Peyer's patch (tissue), 4 donors: ENCODE results near the gene ANKRD13C. TPM values are rescaled to one million over a fixed set of nuclear protein-coding genes. Genes with fewer than 3 reads are reported as not detected.
"Not testable (repeated sequence)": the region's sequence is repeated elsewhere in the genome, so short reads cannot be mapped to it uniquely, and the experiment has no call there.

Source experiments
- DNase-seq, 3 donors: peaks; one replicate each; pipeline ENCODE4 v3.0.0-alpha.2; 2017 to 2019
- H3K27ac ChIP-seq, 4 donors: fragments of 200-600 bp; sonication (generic); one replicate each; pipeline ENCODE4 v1.5.1; 2016 to 2019
- H3K27me3 ChIP-seq, 2 donors: fragments of 200-600 bp; sonication (generic); one replicate each; pipeline ENCODE4 v1.5.1; 2019
- H3K36me3 ChIP-seq, 3 donors: fragments of 200-600 bp; sonication (generic); one replicate each; pipeline ENCODE4 v1.5.1; 2016 to 2019
- H3K4me1 ChIP-seq, 4 donors: fragments of 200-600 bp; sonication (generic); one replicate each; pipeline ENCODE4 v1.5.1; 2016 to 2019
- H3K4me3 ChIP-seq, 4 donors: fragments of 200-600 bp; sonication (generic); 1 replicate in 3 of 4; 2 replicates in 1 of 4; pipeline ENCODE4 v1.5.1; 2016 to 2019; ENCODE audit warnings: mild to moderate bottlenecking in 1 of 4
- H3K9me3 ChIP-seq, 4 donors: fragments of 200-600 bp; sonication (generic); one replicate each; pipeline ENCODE4 v1.5.1; 2016 to 2019; ENCODE audit warnings: mild to moderate bottlenecking in 1 of 4
- POLR2A ChIP-seq, 2 donors: fragments of 450-650 bp; IDR thresholded peaks; one replicate each; pipeline ENCODE4 v1.5.1; 2017; ENCODE audit warnings: antibody characterized with exemption in 2 of 2, mild to moderate bottlenecking in 2 of 2, moderate library complexity in 2 of 2
- total RNA-seq, 4 donors: library from RNA; depleted of rRNA; stranded (reverse); fragments of >200 nt; gene quantifications; one replicate each; pipeline ENCODE4 v1.1.0, GENCODE V29; 2016
- TF ChIP-seq, protein P1 (sequence below), 6 experiments: fragments of 450-650 bp in 4 of 6; fragments of 200-600 bp in 2 of 6; sonication (generic) in 1 of 6; IDR thresholded peaks; one replicate each; pipeline ENCODE4 v1.5.1; 2017 to 2019; ENCODE audit warnings: antibody characterized with exemption in 6 of 6, mild to moderate bottlenecking in 3 of 6, moderate library complexity in 1 of 6

Gene ANKRD13C
- total RNA-seq, 4 donors from 2014 or later, result 21.2 to 52.0 (median 23.9) TPM

DNA sequence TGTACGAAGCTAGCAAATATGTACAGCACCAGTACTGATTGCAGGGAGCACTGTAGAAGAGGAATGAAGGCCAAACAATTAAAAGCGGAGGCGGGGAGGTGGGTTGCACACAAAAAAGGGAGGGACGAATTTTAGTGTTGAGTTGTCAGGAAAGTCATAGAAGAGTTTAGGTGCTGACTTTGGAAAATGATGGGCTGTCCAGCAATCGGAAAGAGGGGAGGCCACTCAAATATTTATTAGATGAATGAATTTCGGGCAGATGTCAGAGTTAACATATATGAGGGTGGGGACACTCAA is 537 bp upstream of the ANKRD13C start:
- Histone ChIP-seq H3K4me3 (peak overlapping the region; percentile 79 to 95 (median 90)), H3K4me1 (peaks cover 0 to 12% (median 0%) of the 10 kb centered on the region in 4 donors), H3K9me3 (no peaks in the 10 kb centered on the region), H3K27me3 (no peaks in the 10 kb centered on the region), H3K27ac (peak overlapping the region; percentile 88 to 92 (median 90)), H3K36me3 (no peaks in the 10 kb centered on the region)
- DNase-seq, result no peak
- TF ChIP-seq, protein P1, sequence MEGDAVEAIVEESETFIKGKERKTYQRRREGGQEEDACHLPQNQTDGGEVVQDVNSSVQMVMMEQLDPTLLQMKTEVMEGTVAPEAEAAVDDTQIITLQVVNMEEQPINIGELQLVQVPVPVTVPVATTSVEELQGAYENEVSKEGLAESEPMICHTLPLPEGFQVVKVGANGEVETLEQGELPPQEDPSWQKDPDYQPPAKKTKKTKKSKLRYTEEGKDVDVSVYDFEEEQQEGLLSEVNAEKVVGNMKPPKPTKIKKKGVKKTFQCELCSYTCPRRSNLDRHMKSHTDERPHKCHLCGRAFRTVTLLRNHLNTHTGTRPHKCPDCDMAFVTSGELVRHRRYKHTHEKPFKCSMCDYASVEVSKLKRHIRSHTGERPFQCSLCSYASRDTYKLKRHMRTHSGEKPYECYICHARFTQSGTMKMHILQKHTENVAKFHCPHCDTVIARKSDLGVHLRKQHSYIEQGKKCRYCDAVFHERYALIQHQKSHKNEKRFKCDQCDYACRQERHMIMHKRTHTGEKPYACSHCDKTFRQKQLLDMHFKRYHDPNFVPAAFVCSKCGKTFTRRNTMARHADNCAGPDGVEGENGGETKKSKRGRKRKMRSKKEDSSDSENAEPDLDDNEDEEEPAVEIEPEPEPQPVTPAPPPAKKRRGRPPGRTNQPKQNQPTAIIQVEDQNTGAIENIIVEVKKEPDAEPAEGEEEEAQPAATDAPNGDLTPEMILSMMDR (IDR thresholded peaks at IDR 0.05), result no peak

DNA sequence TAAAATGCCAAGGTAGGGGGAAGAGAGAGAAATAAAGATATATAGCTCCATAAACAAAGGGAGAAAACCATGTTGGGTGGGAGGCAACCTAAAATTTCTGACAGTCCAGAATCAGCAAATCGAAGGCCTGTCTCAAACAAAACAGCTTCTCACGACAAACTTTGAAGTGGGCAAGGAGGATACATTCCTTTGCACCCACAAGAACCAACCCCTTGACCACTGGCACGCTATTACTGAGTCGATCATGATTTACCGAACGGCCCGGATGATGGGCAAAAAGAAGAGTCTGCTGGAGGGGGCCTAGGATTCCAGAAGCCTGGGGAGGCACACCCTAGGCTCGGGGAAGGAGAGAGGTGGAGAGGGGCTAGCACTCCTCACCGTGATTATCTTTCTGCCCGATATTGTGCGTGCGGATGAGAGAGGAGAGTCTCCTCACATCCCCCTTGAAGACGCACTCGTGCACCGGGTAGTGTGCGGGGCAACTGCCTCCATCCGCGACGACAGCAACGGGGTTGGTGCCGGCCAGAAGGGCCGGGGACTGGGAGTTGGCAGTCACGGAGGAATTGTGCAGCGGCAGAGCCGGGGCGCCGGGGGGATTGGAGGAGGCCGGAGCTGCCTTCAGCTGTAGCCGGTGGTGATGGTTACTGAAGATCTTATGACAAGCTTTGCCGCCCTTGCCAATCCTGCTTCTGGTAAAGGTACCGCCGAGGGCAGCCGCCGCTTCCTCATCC is 756 bp downstream of the ANKRD13C start:
- H3K27me3 ChIP-seq, result no peaks in the 10 kb centered on the region
- peak overlapping the region; percentile 88 to 92 (median 90) for H3K27ac ChIP-seq
- H3K4me3 ChIP-seq, result peak overlapping the region; percentile 79 to 95 (median 90)
- TF ChIP-seq, protein P1 (IDR thresholded peaks at IDR 0.05), result no peak
- no peak for TF ChIP-seq POLR2A (IDR thresholded peaks at IDR 0.05)
- H3K36me3 ChIP-seq, result no peaks in the 10 kb centered on the region
- no peak for DNase-seq
- peaks cover 0 to 12% (median 0%) of the 10 kb centered on the region in 4 donors for H3K4me1 ChIP-seq
- H3K9me3 ChIP-seq, result no peaks in the 10 kb centered on the region

DNA sequence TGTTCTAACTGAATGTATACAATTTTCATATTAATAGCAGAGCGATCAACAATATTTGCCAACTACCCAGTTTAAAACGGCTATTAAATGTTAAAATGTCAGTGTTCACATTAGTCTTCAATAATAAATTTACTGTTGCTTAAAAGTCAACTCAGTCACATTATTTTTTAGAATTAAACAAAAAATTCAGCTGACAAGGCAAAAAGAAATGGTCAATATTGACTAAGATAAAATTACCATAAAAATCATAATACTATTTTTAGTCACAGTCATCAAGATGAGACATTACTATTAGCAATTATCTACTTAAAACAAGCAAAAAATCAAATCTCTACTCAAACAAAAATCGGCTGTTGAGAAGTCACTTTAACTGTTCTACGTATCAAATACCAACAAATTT is 1.5 kb downstream of the ANKRD13C start:
- TF ChIP-seq POLR2A (IDR thresholded peaks at IDR 0.05), result no peak
- TF ChIP-seq, protein P1 (IDR thresholded peaks at IDR 0.05), result no peak
- Histone ChIP-seq H3K27me3 (no peaks in the 10 kb centered on the region), H3K36me3 (no peaks in the 10 kb centered on the region), H3K9me3 (no peaks in the 10 kb centered on the region), H3K4me1 (peaks cover 0 to 12% (median 0%) of the 10 kb centered on the region in 4 donors), H3K27ac (no peak overlapping the region), H3K4me3 (peak overlapping the region in 3 of 4 donors; percentile 79 to 95 (median 86))
- no peak for DNase-seq

DNA sequence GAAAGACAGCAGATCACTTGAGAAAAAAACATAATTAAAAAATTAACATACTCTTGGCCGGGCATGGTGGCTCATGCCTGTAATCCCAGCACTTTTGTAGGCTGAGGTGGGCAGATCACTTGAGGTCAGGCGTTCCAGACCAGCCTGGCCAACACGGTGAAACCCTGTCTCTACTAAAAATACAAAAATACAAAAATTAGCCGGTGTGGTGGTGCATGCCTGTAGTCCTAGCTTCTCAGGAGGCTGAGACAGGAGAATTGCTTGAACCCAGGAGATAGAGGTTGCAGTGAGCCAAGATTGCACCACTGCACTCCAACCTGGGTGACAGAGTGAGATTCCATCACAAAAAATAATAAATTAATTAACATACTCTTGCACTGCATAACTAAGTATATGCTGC is 4.7 kb downstream of the ANKRD13C start:
- not testable (repeated sequence) for H3K4me3 ChIP-seq, H3K36me3 ChIP-seq, H3K27ac ChIP-seq, H3K27me3 ChIP-seq, DNase-seq, H3K9me3 ChIP-seq
- H3K4me1 ChIP-seq, result peaks cover 0 to 12% (median 0%) of the 10 kb centered on the region in 4 donors

DNA sequence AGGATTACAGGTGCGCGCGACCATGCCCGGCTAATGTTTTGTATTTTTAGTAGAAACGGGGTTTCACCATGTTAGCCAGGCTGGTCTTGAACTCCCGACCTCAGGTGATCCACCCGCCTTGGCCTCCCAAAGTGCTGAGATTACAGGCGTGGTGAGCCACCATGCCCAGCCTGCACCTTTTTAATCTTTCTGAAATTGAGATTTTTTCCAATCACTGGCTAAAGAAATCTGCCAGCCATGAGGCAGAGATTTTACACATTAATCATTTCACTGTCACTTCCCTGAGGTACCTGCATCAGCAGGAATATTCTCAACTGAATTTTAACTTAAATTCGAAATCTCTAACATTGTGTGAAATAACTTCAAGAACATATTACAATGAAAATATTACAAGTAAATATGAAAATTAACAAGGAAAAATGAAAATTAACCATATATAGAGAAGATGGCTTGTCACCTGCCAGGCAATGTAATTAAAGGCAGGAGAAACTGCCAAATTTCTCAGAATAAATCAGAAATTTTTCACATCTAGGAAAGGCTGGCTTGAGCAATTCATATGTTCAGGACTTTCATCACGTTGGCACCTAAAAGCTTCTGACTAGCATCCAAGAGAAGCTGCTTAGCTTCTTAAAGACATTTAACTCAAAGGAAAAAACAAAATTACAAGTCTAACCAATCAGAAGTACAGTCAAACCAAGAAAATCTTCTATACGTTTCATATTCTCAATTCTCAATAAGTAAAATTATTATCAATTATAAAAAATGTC is 5.9 kb downstream of the ANKRD13C start:
- Histone ChIP-seq H3K4me1 (peaks cover 0 to 12% (median 0%) of the 10 kb centered on the region in 4 donors), H3K27ac (no peak overlapping the region)

DNA sequence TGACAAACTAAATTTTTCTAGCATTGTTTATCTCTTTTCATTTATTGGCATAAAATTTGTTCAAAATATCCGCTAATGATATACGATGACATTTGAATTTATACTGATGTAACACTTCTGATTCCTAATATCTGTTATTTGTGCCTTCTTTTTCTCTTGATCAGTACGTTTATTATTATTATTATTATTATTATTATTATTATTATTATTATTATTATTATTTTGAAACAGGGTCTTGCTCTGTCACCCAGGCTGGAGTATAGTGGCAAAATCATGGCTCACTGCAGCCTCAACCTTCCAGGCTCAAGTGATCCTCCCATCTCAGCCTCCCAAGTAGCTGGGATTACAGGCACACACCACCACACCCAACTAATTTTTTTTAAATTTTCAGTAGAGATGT is 14.9 kb downstream of the ANKRD13C start:
- H3K4me3 ChIP-seq, H3K27me3 ChIP-seq, DNase-seq, H3K9me3 ChIP-seq, H3K4me1 ChIP-seq, H3K27ac ChIP-seq, H3K36me3 ChIP-seq: not testable (repeated sequence)

More for the DNA sequence above, 5.9 kb downstream of the ANKRD13C start:
- no peaks in the 10 kb centered on the region for H3K36me3 ChIP-seq
- DNase-seq, result no peak
- no peak overlapping the region for H3K4me3 ChIP-seq
- no peaks in the 10 kb centered on the region for H3K9me3 ChIP-seq
- no peaks in the 10 kb centered on the region for H3K27me3 ChIP-seq
- TF ChIP-seq, protein P1 (IDR thresholded peaks at IDR 0.05), result no peak
- no peak for TF ChIP-seq POLR2A (IDR thresholded peaks at IDR 0.05)
